GM21723 (cell line): ENCODE results near the gene RFC3.
A peak's percentile ranks its signal among the peaks of the same experiment; 100 is the strongest.

ENCODE experiments used
- ATAC-seq: cut with Tn5 transposase; IDR thresholded peaks from one replicate; pipeline ENCODE4 v1.9.1; 2021; ENCODE audit warnings: mild to moderate bottlenecking, moderate library complexity; ENCODE audit not compliant: unreplicated experiment

RFC3 gene

DNA sequence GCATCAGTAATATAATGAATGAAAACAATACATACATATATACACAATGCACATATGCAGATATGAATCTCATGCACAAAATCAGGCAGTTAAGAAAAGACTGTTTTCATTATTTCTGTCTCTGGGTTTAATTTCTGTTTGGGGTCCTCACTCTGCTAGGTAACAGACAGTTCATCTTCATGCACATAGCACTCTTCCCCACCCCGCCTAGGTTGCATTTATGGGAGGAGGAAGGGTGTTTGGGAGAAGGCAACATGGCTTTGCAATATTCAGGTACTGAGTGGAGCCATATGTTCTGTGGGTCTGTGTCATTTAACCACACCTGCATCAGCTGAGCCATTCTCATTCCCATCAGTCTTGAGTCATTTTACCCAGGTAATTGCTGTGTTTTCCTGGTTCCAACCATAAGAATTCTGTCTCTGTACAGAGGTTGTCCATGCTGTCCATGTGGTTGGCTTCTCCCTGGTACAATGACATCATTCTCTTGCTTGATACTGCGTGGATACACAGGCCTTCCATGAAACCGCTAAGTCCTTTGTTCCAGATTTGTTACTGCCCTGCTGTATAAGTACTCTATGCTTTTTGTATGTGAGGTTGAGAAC is 45.3 kb downstream of the RFC3 start:
- ATAC-seq = no peak

DNA sequence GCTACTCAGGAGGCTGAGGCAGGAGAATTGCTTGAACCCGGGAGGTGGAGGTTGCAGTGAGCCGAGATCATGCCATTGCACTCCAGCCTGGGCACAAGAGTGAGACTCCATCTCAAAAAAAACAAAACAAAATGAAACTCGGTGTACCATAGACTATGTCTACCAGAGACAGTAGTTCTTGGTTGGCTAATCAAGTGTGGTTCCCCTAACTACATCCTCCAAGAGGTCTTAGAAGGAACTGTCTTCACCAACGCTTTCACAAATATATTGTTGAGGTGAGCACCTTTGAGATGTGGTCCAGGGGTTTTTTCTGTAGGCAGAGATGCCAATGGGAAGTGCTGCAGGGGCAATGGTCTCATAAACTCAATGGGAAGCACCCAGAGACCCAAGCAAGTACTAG is 48.0 kb downstream of the RFC3 start:
- ATAC-seq = peak; percentile 81

DNA sequence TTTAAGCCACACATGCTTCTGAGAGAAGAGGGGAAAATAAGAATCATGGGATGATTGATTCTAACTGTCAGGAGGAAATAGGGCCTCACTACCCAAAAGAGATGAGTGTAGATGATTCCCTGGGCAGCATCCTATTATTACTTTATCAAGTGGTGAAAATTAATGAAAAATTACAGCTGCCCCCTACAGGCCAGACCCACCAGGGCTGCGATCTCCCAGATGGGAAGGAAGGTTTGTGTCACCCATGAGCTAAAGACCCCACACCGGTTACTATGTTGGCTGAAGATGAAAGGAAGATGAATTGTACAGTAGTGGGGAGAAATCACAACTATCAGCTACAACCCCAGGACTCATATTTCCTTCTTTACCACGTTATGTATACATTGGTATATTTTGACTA is 49.5 kb downstream of the RFC3 start:
- no peak for ATAC-seq

DNA sequence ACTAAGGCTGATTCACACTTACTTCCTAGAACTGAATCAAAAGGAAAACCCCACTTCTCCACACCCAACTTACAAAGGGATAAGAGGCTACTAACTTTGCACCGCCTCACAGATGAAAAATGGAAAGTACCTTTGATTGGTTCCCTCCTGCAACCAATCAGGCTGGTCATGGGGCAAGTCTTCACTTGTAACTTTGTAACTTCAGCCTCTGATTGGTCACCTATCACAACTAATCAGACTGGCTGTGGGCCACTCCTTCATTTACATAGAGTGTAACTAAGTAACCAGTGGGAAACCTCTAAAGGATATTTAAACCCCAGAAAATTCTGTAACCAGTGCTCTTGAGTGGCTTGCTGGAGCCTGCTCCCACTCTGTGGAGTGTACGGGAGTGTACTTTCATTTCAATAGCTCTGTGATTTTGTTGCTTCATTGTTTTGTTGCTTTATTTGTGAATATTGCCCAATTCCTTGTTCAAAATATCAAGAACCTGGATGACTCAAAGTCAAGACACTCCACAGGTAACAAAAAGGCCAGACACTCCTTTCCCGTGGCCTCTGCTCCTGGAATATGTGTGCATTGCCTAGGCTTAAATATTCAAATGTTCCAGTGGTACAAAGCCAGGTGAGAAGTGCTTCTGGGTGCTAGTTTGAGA is 50.5 kb downstream of the RFC3 start:
- no peak for ATAC-seq

DNA sequence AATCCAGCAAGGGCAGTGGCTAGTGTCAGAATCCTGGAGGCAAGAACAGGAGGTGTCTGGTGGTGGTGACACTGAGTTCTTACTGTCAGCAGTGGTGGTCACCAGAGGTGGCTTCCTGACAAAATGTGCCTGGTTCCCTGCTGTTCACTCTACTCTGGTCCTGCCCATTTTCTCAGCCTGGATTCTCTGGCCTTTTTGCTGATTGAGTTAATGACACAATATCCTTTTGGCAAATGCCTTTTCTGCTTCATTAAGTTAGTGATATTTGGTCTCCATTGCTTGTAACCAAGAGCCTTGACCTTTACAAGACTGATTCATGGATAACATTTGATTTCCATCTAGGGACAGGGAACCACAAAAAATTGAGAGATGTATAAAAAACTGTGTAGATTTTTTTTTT is 51.1 kb downstream of the RFC3 start:
- ATAC-seq = no peak

DNA sequence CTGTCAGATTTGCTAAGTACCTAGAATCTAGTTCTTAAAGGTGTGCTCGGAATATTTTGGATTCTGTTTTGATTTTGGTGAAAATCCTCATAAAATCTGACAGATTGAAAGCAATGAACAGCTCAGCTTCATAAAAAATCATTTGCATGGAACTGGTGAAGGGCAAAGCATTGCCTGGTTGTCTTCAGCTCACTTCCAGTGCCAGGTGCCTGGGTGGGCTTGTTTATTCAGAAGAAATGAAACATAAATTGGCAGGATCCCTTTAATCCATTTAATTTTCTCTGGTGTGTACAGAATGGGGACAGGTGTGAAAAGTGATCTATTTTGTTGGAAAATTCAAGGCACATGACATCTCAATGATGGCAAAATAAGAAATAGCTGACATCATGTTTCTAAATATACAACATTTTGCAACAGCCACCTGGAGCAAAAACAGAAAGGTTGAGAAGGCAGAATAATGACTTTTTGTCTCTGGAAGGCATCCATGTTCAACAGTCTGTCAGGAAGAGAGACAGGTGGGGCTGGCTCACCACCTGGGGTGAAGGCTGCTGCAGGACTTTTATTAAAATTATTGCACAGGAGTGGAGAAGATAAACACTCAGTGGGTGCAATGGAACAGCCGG is 52.2 kb downstream of the RFC3 start:
- no peak for ATAC-seq

DNA sequence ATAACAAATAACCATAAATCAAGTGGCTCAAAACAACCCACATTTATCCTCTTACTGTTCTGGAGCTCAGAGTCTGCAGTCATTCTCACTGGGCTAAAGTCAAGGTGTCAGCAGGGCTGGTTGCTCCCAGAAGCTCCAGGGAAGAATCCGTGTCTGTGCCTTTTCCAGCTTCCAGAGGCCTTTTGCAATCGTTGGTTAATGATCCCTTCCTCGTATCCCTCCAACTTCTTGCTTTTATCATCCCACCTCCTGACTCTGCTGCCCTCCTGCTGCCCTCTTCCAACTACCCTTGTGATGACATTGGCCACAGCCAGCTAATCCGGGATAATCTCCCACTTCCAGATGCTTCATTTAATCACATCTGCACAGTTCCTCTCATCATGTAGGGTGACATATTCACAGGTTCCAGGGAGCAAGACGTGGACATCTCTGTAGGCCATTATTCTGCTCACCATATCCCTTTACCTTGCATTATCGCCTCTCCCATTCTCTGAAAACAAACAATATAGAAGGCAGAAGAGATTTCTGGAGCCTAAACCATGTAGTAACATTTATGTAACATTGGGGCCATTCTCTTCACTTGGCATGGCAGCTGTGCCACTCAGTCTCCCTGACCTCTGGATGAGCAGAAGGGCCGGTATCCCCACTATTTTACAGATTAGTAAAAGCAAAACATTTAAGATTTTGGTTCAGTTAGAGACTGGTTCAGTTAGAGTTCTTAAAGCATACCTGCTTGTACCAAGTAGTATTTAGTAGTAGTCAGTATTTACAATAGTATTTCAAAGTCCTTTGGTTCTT is 53.5 kb downstream of the RFC3 start:
- ATAC-seq = no peak

DNA sequence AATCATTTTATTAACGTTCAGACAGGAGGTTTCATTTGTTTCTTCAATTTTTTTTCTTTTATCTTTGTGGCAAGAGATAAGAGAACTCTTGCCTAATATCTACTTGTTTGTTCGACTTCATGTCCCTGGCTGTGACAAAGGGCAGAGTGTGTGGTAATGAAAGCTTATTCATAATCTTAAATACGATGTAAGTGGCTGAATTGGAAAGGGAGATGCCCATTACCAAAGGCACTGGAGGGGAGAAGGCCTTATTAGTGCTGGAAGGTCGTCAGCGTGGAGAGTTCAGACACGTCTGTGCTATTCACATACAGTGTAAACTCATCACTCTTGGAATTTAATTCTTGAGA is 54.0 kb downstream of the RFC3 start:
- no peak for ATAC-seq

DNA sequence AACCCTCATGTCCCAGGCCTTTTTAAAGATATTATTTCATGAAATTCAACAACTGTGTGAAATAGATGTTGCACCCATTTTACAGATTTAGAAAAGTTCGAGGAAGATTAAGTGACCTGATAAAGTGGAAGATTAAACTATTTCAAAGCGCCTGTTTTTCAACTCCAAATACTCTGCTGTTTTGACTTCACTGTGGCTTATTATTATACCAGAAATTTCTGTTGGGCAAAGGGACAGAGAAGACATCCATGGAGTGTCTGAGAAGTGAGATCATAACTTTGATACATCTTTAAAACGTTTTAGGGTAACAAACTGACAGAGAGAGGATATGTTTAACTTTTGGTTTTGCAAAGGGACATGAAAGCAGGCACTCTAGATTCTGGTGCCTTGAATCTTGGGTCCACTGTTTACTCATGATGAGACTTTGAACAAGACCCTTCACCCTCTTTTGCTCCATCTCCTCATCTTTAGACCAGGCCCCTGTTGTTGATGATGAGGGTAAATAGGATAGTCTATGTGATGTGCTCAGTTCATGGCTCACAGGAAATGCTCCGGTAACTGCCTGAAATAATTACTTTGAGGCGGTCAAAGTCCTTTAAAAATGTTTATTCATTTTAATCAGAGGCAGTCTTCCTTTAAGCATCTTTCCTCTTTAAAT is 55.4 kb downstream of the RFC3 start:
- no peak for ATAC-seq

DNA sequence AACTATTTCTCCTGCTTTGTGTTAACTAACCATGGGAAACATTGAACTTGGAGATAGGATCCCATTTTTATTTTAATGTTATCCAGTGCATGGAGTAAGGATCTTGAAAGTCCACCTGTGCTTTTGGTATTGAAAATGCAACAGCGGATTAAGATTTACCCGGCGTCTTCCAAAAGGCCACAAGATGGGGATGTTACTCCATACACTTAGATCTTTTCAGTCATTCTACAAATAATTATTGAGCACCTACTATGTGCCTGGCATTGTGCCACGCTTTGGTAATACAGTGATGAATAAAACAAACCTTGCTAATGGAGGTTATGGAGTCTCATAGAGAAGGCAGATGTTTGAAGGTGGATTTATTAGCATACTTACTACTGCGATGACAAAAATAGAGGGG is 56.9 kb downstream of the RFC3 start:
- ATAC-seq = no peak

DNA sequence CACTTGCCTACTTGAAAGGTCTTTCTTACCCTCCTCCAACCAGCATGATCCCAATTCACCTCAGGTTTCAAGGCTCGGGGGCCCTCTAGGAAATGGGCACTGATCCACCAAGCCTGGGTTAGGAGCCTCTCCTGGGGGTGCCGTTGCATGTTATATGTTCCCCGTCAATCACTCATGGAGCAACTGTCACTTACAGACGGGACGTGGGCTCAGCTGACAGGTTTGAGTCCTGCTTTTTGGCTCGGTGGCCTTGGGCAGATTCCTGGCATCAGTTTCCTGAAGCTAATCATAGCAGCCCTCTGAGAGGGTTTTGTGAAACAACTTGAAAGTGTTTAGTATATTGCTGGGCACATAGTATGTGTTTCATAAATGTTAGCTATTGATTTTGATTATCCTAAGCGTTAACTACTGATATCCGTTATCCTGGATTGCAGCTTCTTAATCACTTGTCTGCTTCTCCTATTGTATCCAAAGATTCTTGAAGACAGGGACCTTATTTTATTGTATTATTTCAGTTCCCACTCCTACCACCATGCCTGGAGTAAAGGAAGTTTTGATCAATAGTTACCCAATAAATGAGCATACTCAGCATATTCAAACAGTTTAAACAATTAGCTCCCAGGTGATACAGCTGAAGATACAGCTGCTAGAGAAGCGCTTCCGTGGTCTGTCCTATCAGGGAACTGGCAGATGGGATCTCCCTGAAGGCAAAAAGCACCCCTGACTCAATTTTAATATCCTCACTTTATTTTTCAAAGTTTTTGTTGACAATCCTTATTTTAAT is 57.9 kb downstream of the RFC3 start:
- ATAC-seq = no peak

DNA sequence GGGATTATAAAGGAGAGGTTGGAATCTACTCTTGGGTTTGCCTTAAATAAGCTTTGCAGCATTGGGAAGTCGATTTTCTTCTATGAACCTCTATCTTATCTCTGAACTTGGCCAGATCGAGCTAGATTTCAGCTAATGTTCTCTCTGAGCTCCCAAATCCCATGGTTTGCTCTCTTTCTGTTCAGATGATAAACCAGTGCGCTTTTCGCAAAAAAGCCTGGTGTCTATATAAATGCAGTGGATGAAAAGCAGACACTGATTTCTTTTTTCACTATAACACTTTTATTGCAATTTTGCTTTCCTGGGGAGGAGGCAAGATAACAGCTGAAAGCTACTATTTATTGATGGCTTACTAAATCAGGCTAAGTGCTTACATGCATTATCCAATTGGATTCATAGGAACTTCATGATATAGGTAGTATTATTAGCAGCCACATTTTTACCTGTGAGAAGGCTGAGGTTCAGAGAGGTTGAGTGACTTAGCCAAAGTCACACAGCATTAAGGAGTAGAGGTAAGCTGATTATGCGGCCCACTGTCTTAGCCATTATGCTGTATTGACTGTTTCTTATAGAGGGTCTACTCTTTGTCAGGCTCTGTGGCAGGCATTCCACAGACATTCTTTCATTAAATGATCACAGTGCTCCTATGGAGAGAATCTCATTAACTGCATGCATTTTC is 58.9 kb downstream of the RFC3 start:
- no peak for ATAC-seq

DNA sequence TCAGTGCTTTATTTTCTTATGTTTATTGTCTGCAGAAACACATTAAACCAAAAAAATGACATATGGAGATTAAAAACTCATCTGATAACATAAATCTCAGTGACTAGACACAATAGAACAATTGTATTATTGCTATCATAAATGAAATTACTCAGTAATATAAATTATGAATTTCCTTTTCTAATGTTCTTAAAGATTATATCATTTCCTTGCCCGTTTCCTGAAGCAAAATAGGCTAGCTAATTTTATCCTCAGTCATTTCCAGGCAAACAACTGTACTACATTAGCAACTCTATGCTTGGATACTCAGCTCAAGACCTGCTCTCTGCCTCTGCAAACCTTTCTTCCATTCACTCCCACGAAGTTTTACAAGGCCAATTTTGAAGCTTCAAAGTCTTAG is 61.2 kb downstream of the RFC3 start:
- ATAC-seq = no peak

DNA sequence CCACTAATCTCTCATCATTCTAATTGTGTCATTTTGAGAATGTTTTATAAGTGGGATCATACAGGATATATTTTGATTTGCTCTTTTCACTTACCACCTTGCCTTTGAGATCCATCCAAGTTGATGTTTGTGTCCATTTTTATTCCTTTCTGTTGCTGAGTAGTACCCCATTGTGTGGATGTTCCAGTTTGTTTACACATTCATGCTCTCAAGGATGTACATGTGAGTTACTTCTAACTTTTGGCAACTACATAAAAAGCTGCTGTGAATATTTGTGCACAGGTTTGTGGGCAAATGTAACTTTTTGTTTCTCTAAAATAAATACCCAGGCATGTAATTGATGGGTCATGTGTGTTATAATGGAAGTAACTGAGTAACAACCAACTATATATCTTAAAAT is 64.9 kb downstream of the RFC3 start:
- no peak for ATAC-seq

DNA sequence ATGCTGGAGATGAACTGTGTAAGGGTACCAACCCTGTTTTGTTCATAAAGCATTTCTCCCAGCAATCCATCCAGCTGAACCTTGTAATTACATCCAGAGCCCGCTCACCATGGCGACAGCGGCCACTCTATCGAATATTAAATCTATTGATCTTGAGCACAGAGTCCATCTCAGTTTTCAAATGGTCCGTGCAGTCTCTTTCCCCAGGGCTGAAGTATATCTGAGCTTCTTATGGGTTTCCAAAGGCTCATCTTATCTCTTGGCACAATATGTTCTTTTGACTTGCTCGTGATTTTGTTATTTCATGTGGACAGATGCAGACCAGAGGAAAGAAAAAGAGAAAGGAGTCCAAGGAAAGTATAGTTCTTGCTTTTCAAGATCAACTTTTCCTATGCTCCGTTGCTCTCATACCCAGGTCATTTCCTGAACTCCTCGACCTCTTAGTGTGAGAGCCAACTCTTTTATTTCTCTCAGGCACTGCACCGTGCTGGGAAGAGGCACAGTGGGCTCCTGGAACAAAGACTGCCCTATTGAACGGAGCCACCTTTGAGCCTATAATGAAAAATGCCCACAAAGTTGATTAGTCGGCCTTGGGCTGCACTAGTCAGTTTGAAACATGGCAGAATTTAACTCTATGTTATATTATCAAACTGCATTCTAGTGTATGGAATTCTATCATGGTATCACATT is 66.7 kb downstream of the RFC3 start:
- no peak for ATAC-seq
